ENCODE measurements around the gene RASIP1.

RASIP1 gene

DNA sequence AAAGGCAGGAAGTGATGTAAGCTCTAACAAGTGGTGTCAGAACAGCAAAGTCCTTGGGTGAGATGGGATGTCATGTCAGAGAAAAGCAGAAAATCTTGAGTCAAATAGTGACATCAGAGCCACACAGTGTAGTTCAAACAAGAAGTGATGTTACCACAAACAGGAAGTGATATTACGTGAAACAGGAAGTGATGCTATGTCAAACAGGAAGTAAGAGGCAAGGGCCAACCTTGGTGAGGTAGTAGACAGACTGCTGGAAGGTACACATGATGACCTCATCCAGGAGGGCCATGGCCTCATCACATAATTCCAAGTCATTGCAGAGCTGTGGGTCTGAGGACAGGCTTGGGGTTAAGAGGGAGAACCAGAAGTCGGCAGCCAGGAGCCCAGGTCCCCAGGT, 13.9 kb downstream of the RASIP1 start:
- ChIA-PET POLR2A (interaction anchor here (0.6 to 1.6 kb wide), 2 partner anchors 10 to 728 kb away, joined by 3 to 4 read pairs; no protein-coding TSS in a partner anchor), CTCF (no interaction called here)
- DNase-seq (ENCODE audit: extremely low spot score): no peak
- TF ChIP-seq, protein P1, sequence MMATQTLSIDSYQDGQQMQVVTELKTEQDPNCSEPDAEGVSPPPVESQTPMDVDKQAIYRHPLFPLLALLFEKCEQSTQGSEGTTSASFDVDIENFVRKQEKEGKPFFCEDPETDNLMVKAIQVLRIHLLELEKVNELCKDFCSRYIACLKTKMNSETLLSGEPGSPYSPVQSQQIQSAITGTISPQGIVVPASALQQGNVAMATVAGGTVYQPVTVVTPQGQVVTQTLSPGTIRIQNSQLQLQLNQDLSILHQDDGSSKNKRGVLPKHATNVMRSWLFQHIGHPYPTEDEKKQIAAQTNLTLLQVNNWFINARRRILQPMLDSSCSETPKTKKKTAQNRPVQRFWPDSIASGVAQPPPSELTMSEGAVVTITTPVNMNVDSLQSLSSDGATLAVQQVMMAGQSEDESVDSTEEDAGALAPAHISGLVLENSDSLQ (IDR thresholded peaks at IDR 0.05): no peak
- TF ChIP-seq FOXM1 (IDR thresholded peaks at IDR 0.05; ENCODE audit: borderline replicate concordance) (no peak), ELF4 (IDR thresholded peaks at IDR 0.05) (no peak), FOXA1 (IDR thresholded peaks at IDR 0.05) (no peak), TARDBP (IDR thresholded peaks at IDR 0.05) (no peak), ARNT (IDR thresholded peaks at IDR 0.05) (no peak), LEF1 (IDR thresholded peaks at IDR 0.05; ENCODE audit: borderline replicate concordance) (no peak), HDGF (IDR thresholded peaks at IDR 0.05; ENCODE audit: borderline replicate concordance) (no peak), CTBP1 (IDR thresholded peaks at IDR 0.05; ENCODE audit: borderline replicate concordance) (no peak), SP1 (IDR thresholded peaks at IDR 0.05) (no peak), SUZ12 (IDR thresholded peaks at IDR 0.05) (no peak), L3MBTL2 (conservative IDR thresholded peaks at IDR 0.05) (no peak), NFRKB (IDR thresholded peaks at IDR 0.05) (no peak), FOXK2 (IDR thresholded peaks at IDR 0.05) (no peak), BHLHE40 (IDR thresholded peaks at IDR 0.05; ENCODE audit: borderline replicate concordance) (no peak), ZNF384 (IDR thresholded peaks at IDR 0.05) (no peak)

DNA sequence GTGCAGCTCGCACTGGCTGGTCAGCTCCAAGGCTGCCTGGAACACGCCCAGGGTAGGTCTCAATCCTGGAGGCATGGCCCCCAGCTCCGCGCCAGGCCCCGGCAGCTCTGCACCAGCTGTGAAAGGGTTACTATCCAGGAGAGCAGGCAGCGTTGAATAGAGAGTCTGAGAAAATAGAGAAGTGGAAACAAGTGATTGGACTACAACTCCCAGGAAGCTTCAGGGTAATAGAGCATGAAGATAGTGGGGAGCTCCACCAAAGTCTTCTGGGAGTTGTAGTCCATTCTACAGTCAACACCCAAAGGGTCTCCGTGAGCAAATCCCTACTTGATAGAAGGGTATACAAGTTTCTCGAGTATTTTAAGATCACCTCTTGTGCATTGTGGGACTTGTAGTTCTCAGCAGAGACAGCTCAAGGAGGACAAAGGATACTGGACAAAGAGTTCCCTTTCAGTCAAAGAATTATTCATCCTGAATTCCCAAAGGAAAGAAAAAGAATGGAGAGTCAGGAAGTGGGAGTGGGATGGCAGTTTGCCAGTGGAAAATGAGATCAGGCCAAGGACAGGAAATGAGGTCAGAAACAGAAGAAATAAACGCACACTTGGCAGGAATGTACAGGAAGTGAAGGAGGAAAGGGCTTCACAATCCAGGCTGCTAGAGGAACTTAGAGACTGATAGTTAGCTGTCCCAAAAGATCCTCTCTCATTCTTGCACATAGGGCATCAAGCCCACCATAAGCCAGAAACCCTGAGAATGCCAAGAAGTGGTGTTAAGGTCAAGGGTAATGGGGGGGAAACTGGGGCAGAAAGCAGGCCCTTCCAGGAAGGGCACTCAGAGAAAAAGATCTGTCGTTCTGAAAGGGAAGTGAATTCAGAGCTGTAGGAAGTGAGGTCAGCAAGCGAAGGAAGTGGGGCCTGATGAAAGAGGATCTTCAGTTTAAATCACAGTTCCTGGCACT, 15.3 kb downstream of the RASIP1 start:
- ChIA-PET CTCF (interaction anchor here (0.6 to 0.7 kb wide), 2 partner anchors 12 to 13 kb away, joined by 3 read pairs; no protein-coding TSS in a partner anchor), POLR2A (interaction anchor here (0.6 to 2.3 kb wide), 6 partner anchors 9 to 79 kb away, joined by 3 to 13 read pairs (median 5); partner anchors contain the start of gene CA11)
- peak; percentile 46 for DNase-seq (ENCODE audit: extremely low spot score)
- peak; percentile 89 for TF ChIP-seq SUZ12 (IDR thresholded peaks at IDR 0.05)
- TF ChIP-seq CTBP1 (IDR thresholded peaks at IDR 0.05; ENCODE audit: borderline replicate concordance): no peak
- peak; percentile 27; the same call in 1 of the 2 replicates for TF ChIP-seq ELF4 (IDR thresholded peaks at IDR 0.05)
- peak; percentile 50; the same call in 1 of the 2 replicates for TF ChIP-seq L3MBTL2 (conservative IDR thresholded peaks at IDR 0.05)

DNA sequence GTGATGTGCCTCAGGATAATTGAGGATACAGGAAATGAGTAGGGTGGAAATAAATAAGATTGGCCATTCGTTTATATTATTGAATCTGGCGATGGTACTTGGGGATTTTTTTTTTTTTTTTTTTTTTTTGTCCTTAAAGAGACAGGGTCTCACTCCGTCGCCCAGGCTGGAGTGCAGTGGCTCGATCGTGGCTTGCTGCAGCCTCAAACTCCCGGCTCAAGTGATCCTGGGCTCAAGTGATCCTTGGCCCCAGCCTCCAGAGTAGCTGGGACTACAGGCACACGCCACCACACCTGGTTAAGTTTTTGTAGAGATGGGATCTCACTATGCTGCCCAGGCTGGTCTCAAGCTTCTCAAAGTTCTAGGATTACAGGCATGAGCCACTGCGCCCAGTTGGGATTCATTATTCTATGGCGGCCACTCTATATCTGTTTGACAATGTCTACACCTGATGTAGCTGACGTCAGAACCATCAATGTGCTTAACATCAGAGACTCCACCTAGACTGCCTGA, 18.2 kb downstream of the RASIP1 start:
- POLR2A ChIA-PET: no interaction called here
- TF ChIP-seq SUZ12 (IDR thresholded peaks at IDR 0.05): no peak
- TF ChIP-seq ARNT (IDR thresholded peaks at IDR 0.05): no peak
- no peak for TF ChIP-seq ZNF384 (IDR thresholded peaks at IDR 0.05)
- no peak for TF ChIP-seq CTBP1 (IDR thresholded peaks at IDR 0.05; ENCODE audit: borderline replicate concordance)
- no peak for TF ChIP-seq FOXK2 (IDR thresholded peaks at IDR 0.05)
- TF ChIP-seq, protein P1 (IDR thresholded peaks at IDR 0.05): no peak
- no peak for TF ChIP-seq FOXA1 (IDR thresholded peaks at IDR 0.05)
- TF ChIP-seq NFRKB (IDR thresholded peaks at IDR 0.05): no peak
- no peak for TF ChIP-seq BHLHE40 (IDR thresholded peaks at IDR 0.05; ENCODE audit: borderline replicate concordance)
- TF ChIP-seq FOXM1 (IDR thresholded peaks at IDR 0.05; ENCODE audit: borderline replicate concordance): no peak
- no peak for TF ChIP-seq ELF4 (IDR thresholded peaks at IDR 0.05)
- TF ChIP-seq L3MBTL2 (conservative IDR thresholded peaks at IDR 0.05): no peak
- no peak for TF ChIP-seq TARDBP (IDR thresholded peaks at IDR 0.05)
- no peak for TF ChIP-seq HDGF (IDR thresholded peaks at IDR 0.05; ENCODE audit: borderline replicate concordance)
- no peak for TF ChIP-seq SP1 (IDR thresholded peaks at IDR 0.05)
- no peak for TF ChIP-seq LEF1 (IDR thresholded peaks at IDR 0.05; ENCODE audit: borderline replicate concordance)
- DNase-seq (ENCODE audit: extremely low spot score): no peak
- CTCF ChIA-PET: no interaction called here

DNA sequence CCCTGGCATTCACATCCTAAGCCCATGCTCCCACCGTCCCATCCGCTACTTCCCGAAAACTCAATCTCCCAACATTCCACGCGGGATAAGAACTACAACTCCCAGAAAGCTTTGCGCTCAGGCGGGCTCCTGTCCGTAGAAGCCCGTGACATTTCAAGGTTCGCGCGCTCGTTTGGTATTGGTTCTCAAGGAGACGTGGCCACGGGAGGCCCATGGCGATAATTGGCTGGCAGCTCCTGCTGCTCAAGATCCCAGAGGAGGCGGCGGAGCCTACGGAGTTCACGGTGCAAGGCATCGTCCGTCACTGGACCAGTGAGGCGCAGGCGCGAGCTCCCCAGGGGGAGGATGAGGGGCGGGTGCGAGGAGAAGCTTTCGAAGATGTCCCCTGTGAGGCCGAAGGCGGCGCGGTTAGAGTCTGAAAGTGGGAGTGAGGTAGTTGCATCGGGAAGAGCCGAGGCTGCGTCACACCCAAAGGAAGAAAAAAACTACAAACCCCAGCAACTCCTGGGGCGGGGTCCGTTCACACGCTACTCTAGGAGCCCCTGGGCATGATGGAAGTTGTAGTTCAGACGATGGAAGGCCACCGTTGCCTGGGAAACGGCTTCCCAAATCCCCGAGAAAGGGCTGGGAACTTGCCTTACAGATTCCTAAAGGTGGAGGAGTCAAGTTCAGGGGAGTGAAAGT, 19.7 kb downstream of the RASIP1 start:
- ChIA-PET POLR2A (interaction anchor here (0.7 to 2.7 kb wide), 18 partner anchors 8 to 151 kb away, joined by 3 to 17 read pairs (median 3); partner anchors contain the start of genes BCAT2, CA11, IZUMO1 and PPP1R15A), CTCF (interaction anchor here (0.7 to 0.8 kb wide), 2 partner anchors 9 to 75 kb away, joined by 3 to 4 read pairs; partner anchors contain the start of gene CA11)
- TF ChIP-seq BHLHE40 (IDR thresholded peaks at IDR 0.05; ENCODE audit: borderline replicate concordance) (no peak), TARDBP (IDR thresholded peaks at IDR 0.05) (no peak), ELF4 (IDR thresholded peaks at IDR 0.05) (peak; percentile 34; the same call in 1 of the 2 replicates), FOXM1 (IDR thresholded peaks at IDR 0.05; ENCODE audit: borderline replicate concordance) (no peak), SUZ12 (IDR thresholded peaks at IDR 0.05) (peak; percentile 87), L3MBTL2 (conservative IDR thresholded peaks at IDR 0.05) (peak; percentile 79)
- TF ChIP-seq, protein P1 (IDR thresholded peaks at IDR 0.05): peak; percentile 97
- peak; percentile 91 for DNase-seq (ENCODE audit: extremely low spot score)

DNA sequence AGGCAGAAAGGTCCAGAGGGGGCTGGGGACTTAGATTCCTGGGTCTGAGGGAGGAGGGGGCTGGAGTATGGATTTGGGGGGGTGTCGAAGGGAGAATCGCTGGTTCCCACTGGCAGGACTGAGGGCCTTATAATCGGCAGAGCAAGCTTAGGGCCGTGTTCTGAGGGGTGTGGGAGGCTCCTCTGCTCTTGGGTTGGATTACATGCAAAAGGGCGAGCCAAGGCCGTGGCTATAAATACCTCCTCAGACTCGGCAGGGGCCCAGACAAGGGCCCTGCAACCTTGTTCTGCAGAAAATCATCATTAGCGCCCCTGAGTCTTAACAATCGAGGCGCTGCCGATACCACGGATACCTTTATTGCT, 20.2 kb downstream of the RASIP1 start:
- POLR2A ChIA-PET: interaction anchor here (0.7 to 2.7 kb wide), 18 partner anchors 8 to 152 kb away, joined by 3 to 17 read pairs (median 3); partner anchors contain the start of genes BCAT2, CA11, IZUMO1 and PPP1R15A
- CTCF ChIA-PET: interaction anchor here (0.7 to 0.8 kb wide), 2 partner anchors 8 to 74 kb away, joined by 3 to 4 read pairs; partner anchors contain the start of gene CA11
- TF ChIP-seq FOXA1 (IDR thresholded peaks at IDR 0.05) (no peak), ELF4 (IDR thresholded peaks at IDR 0.05) (no peak), TARDBP (IDR thresholded peaks at IDR 0.05) (no peak), SP1 (IDR thresholded peaks at IDR 0.05) (no peak), L3MBTL2 (conservative IDR thresholded peaks at IDR 0.05) (no peak), HDGF (IDR thresholded peaks at IDR 0.05; ENCODE audit: borderline replicate concordance) (no peak), FOXK2 (IDR thresholded peaks at IDR 0.05) (no peak), NFRKB (IDR thresholded peaks at IDR 0.05) (no peak)
- TF ChIP-seq, protein P1 (IDR thresholded peaks at IDR 0.05): no peak
- no peak for DNase-seq (ENCODE audit: extremely low spot score)

All from HEK293T (cell line).